ENCODE data around the gene DMGDH. TPM values are rescaled to one million over a fixed set of nuclear protein-coding genes. Genes with fewer than 3 reads are reported as not detected.

The DMGDH gene
- total RNA-seq, 1 donor from 2014 or later, result not detected

DNA sequence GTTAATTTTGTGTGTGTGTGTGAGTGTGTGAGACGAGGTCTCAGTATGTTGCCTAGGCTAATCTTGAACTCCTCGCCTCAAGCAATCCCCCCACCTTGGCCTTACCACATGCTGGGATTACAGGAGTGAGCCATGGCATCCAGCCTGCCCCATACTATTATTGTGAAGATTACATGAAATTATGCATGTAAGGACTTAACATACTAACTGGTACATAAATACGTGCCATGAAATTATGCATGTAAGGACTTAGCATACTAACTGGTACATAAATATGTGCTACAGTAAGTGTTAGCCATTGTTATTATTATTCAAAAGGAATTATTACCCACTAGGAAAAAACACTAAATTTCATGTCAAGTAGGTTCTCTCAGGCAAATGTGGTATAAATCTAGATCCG is 16.2 kb downstream of the DMGDH start:
- H3K9me3 Mint-ChIP-seq, result peaks cover 5% of the 10 kb centered on the region
- intact Hi-C loops (cut with micrococcal nuclease), result no loop called here
- ChIA-PET CTCF (no interaction called here), POLR2A (no interaction called here)
- TF ChIP-seq, protein P1, sequence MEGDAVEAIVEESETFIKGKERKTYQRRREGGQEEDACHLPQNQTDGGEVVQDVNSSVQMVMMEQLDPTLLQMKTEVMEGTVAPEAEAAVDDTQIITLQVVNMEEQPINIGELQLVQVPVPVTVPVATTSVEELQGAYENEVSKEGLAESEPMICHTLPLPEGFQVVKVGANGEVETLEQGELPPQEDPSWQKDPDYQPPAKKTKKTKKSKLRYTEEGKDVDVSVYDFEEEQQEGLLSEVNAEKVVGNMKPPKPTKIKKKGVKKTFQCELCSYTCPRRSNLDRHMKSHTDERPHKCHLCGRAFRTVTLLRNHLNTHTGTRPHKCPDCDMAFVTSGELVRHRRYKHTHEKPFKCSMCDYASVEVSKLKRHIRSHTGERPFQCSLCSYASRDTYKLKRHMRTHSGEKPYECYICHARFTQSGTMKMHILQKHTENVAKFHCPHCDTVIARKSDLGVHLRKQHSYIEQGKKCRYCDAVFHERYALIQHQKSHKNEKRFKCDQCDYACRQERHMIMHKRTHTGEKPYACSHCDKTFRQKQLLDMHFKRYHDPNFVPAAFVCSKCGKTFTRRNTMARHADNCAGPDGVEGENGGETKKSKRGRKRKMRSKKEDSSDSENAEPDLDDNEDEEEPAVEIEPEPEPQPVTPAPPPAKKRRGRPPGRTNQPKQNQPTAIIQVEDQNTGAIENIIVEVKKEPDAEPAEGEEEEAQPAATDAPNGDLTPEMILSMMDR (IDR thresholded peaks at IDR 0.05), result no peak
- H3K4me3 Mint-ChIP-seq, result no peak overlapping the region
- no peak for DNase-seq
- H3K27me3 Mint-ChIP-seq, result peaks cover 13% of the 10 kb centered on the region
- no peaks in the 10 kb centered on the region for H3K4me1 Mint-ChIP-seq
- ATAC-seq (ENCODE audit: low read depth), result no peak
- H3K36me3 Mint-ChIP-seq (ENCODE audit: low read depth), result no peaks in the 10 kb centered on the region
- no peak overlapping the region for H3K27ac Mint-ChIP-seq

DNA sequence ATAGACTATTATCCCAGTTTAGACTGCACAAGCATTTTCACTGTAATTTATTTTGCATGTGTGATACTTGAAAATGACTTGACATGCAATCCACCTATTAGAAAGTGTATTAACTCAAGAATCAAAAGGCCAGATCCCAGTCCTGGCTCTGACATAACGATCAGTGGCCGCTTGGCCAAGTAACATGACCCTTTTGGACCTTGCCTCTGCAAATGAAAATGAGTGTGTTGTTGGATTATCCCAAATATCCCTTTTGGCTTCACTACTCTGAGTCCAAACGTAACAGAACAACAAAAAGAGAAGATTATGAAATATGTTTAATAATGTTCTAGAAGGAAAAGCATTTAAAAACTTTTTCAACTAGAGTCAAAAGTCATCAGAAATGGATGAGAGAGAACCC is 19.0 kb downstream of the DMGDH start:
- no peak for ATAC-seq (ENCODE audit: low read depth)
- TF ChIP-seq, protein P1 (IDR thresholded peaks at IDR 0.05), result no peak

DNA sequence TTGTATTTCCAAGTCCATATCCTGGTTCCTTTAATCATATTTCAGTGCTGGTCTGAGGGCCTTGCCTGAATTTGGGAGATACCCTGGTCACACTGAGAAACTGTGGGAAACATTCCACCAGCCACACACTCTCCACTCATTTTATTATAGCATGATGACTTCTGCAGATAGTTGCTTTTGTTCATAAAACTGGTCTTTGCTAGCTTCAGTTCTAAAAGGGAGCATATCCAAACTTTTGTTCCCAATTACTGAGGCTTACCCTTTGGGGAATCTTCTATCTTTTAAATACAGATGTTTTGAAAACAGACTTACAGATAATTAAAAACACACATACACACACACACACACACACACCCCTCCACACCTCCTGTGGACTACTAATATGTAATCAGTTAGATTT is 21.0 kb downstream of the DMGDH start:
- ATAC-seq (ENCODE audit: low read depth), result no peak
- intact Hi-C loops (cut with micrococcal nuclease), result no loop called here
- DNase-seq, result no peak
- H3K4me3 Mint-ChIP-seq, result no peak overlapping the region
- no peak overlapping the region for H3K27ac Mint-ChIP-seq
- H3K36me3 Mint-ChIP-seq (ENCODE audit: low read depth), result no peaks in the 10 kb centered on the region
- ChIA-PET CTCF (interaction anchor here (0.7 kb wide), 1 partner anchor 23 kb away, joined by 3 read pairs; no protein-coding TSS in a partner anchor), POLR2A (no interaction called here)
- H3K27me3 Mint-ChIP-seq, result peaks cover 21% of the 10 kb centered on the region
- H3K4me1 Mint-ChIP-seq, result no peaks in the 10 kb centered on the region
- H3K9me3 Mint-ChIP-seq, result peaks cover 5% of the 10 kb centered on the region
- TF ChIP-seq, protein P1 (IDR thresholded peaks at IDR 0.05), result no peak

More for the DNA sequence above, 19.0 kb downstream of the DMGDH start:
- no peaks in the 10 kb centered on the region for H3K36me3 Mint-ChIP-seq (ENCODE audit: low read depth)
- no peak for DNase-seq
- CTCF ChIA-PET, result no interaction called here
- POLR2A ChIA-PET, result no interaction called here
- no peak overlapping the region for H3K27ac Mint-ChIP-seq
- peaks cover 19% of the 10 kb centered on the region for H3K27me3 Mint-ChIP-seq
- no peaks in the 10 kb centered on the region for H3K4me1 Mint-ChIP-seq
- H3K9me3 Mint-ChIP-seq, result peaks cover 5% of the 10 kb centered on the region
- H3K4me3 Mint-ChIP-seq, result no peak overlapping the region
- intact Hi-C loops (cut with micrococcal nuclease), result no loop called here

DNA sequence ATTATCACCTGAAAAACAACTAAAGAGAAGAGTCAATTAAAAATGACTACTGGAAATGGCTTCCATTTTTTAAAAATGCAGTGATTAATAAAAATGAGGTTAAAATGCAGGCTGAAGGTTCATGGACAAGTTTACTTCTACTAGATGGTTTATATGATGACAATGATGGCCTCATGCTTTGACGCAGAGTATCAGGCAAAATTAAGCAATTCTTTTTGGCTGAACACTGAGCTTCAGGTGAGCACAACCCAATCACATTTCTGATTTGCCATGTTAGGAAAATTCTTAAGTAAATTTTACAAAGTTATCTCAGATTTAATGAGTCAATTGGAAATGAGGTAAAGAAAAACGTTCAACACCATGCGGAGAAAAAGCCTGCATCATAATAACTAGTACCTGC is 22.3 kb downstream of the DMGDH start:
- Mint-ChIP-seq H3K27ac (no peak overlapping the region), H3K4me1 (no peaks in the 10 kb centered on the region), H3K4me3 (no peak overlapping the region), H3K9me3 (peaks cover 3% of the 10 kb centered on the region), H3K27me3 (peaks cover 21% of the 10 kb centered on the region), H3K36me3 (ENCODE audit: low read depth) (no peaks in the 10 kb centered on the region)
- ATAC-seq (ENCODE audit: low read depth) (no peak), DNase-seq (no peak)
- TF ChIP-seq, protein P1 (IDR thresholded peaks at IDR 0.05), result no peak
- POLR2A ChIA-PET, result no interaction called here
- CTCF ChIA-PET, result no interaction called here
- intact Hi-C loops (cut with micrococcal nuclease), result no loop called here

DNA sequence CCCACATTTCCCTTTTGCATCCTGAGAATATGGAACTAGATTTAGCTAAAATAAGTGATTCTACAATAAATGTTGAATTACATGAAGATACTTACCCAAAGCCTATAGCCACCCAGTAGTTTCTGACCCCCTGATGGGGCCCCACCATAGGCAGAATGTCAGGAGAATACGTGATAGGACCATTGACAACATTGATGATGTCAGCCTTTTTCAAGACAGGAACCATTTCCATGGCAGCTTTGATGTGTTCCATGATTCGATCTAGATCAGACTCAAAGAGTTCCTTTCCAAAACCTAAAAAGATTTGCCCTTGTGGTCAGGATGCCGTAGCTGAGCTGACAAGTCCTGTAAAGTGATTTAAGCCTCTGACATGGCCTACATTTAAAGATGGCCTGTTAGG is 27.3 kb downstream of the DMGDH start:
- Mint-ChIP-seq H3K36me3 (ENCODE audit: low read depth) (no peaks in the 10 kb centered on the region), H3K27me3 (peaks cover 11% of the 10 kb centered on the region), H3K4me1 (no peaks in the 10 kb centered on the region), H3K4me3 (no peak overlapping the region), H3K27ac (no peak overlapping the region), H3K9me3 (no peaks in the 10 kb centered on the region)
- intact Hi-C loops (cut with micrococcal nuclease), result no loop called here
- DNase-seq (no peak), ATAC-seq (ENCODE audit: low read depth) (no peak)
- CTCF ChIA-PET, result no interaction called here
- POLR2A ChIA-PET, result no interaction called here
- TF ChIP-seq, protein P1 (IDR thresholded peaks at IDR 0.05), result no peak
